ENCODE data around the gene ENTPD5.
A peak's percentile ranks its signal among the peaks of the same experiment; 100 is the strongest.

DNA sequence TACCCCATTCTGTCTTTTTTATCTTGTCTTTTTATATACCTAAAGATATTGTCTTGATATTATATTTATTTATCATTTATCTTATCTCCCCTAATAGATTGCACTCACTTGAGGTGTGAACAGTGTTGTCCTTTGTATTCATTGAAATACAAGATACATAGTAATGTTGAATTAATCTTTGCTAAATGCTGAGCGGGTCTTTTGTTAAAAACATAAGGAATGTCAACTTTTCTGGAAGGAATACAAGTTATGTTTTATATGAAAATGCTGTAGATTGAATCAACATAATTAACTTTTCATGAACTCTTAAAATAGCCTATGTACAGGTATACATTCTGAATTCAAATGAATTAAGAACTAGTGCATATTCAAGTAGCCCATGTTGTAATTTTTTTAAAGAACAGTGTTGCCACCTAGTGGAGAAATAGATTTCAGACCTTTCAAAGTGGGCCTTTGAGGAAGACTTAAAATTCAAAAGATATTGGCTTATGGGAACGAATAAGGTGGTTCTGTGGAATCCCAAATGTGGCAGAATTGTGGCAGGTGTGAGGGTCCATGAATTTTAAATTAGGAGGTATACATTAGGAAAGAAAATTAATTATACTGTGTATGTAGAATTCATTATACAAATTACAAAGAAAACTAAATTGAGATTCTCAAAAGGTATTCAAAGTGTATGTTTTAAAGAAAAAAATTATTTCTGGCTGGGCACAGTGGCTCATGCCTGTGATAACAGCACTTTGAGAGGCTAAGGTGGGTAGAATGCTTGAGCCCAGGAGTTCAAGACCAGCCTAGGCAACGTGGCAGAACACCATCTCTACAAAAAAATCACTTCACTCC is 19.2 kb upstream of the ENTPD5 start:
- TF ChIP-seq, protein P1, sequence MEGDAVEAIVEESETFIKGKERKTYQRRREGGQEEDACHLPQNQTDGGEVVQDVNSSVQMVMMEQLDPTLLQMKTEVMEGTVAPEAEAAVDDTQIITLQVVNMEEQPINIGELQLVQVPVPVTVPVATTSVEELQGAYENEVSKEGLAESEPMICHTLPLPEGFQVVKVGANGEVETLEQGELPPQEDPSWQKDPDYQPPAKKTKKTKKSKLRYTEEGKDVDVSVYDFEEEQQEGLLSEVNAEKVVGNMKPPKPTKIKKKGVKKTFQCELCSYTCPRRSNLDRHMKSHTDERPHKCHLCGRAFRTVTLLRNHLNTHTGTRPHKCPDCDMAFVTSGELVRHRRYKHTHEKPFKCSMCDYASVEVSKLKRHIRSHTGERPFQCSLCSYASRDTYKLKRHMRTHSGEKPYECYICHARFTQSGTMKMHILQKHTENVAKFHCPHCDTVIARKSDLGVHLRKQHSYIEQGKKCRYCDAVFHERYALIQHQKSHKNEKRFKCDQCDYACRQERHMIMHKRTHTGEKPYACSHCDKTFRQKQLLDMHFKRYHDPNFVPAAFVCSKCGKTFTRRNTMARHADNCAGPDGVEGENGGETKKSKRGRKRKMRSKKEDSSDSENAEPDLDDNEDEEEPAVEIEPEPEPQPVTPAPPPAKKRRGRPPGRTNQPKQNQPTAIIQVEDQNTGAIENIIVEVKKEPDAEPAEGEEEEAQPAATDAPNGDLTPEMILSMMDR (IDR thresholded peaks at IDR 0.05): peak; percentile 60 to 79 (median 72)
- TF ChIP-seq POLR2A (IDR thresholded peaks at IDR 0.05): no peak
